NOMO-1 treated with dmso at 0.1 percent for 144 hours (cell line): ENCODE data around the gene STYK1.
"Not testable (repeated sequence)": the region's sequence is repeated elsewhere in the genome, so short reads cannot be mapped to it uniquely, and the experiment has no call there.

Experiments used
- DNase-seq: peaks from one replicate; lab custom pipeline; 2025; ENCODE audit not compliant: unreplicated experiment; lab: John Stamatoyannopoulos, UW

Gene STYK1

GRCh38 chr12:10621278-10621677, 52.6 kb downstream of the STYK1 start:
- DNase-seq, result no peak

DNA sequence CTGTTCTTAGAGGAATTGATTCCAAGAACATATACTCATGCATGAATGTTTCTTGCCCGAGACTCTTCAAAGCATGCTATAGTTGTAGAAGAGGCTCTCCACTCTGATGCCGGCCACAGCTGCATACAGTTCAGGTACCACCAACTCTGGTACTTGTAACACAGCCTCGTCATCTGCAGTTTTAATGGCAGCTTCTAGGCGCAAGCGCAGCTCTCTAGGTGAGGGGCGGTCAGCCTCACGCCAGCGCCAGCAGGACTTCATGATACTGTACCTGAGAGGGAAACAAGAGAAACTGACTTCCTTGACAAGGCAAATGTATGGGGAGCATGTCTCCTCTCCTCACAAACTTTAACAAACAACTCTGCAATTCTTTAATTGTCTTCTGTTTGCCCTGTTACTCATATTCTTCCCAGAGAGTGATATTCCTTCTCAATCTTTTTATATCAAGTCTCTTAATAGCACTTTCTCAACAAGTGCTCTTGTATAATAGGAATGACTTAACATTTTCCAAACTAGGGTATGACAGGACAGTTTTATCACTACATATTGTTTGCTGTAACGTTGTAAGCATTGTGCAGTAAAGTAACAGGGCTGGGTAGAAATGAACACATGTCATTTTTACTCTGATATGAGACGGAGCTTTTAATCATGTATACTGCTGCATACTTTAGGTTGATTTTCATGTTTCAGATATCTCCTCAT, 53.6 kb downstream of the STYK1 start:
- no peak for DNase-seq

- DNase-seq, result no peak
These were observed 55.4 kb downstream of the STYK1 start for GRCh38 chr12:10618338-10618987.

DNA sequence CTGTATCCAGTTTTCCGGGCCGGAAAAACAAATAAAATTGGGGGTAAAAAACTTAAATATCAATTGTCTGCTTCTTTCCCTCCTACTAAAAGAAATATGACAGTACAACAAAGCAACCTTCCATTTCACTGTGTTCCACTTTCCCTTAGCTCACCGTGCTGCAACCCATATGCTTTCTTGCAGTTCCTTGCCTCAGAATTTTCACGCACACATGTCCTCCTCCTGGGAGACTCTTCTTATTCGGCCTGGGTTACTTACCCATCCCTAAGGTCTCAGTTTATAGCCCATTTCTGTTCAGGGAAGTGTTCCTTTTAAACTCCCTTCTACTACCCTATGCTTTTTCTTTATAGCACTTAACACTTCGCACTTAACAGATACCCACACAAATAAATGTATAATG, 56.0 kb downstream of the STYK1 start:
- no peak for DNase-seq

- no peak for DNase-seq
These were observed 58.3 kb downstream of the STYK1 start for GRCh38 chr12:10615532-10615931.

DNA sequence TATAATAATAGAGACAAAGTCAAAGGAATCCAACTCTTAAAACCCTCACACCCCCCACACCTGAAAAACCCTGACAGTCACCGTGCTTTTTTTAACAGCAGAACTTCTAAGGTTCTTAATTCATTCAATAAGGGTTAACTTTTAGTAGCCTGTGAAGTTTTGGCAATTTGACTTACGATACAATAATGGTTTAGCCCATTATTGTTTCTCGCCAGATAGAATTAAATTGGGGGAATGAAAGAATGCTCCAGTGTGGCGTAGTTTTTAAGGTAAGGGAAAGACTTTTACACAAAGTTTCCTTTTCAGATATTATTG, 59.8 kb downstream of the STYK1 start:
- DNase-seq, result no peak

DNA sequence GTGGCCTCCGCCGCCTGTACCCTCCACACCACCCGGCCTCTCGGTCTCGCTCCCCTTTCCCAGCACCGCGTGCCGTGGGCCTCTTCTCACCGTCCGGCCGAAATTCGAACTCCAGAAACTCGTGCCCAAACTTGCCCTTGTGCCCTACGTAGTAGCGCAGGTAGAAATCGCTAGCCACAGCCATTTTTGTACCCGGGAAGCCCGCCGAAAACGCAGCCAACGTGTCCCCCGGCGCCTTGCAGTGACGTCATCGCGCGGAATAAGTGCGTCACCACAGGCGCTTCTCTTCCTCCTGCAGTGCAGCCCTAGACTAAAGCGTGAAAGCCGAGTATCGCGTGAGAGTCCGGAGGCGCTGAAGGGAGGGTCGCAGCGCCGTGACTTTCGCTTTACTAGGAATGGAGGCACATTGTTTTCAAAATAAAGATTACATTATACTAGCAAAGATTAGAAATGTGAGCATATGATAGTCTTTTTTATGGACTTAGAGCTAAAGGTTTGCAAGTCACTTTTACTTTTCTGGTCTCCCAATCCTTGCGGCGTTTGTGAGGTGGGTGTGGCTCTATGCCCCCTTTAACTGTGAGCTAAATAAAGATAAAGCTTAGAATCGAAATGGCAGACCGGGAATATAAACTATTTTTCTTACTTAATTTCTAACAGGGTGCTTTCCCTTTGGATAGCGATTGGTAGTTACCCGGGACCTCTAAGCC, 60.4 kb downstream of the STYK1 start, which contains the start of gene MAGOHB:
Gene MAGOHB (minus strand): TSS at position 261 of the 707 bp plus-strand sequence. CDS start 77 bp downstream, at position 184.
- peak; percentile 95 for DNase-seq

DNA sequence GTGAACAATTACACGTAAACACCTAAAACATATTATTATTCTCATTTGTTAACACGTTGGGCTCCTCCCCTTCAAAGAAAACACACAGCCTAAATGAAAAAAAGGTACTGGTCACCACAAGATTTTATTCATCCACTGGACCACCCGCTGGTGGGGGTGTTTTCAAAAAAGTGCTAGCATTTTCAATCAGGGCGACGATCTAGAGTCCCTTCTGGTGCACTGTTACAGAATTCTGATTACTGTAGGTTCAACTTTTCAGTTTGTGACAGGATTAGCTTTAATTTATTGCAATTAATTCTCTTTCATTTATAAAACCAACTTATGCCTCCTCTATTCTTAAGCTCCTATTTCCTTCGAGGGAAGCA, 60.9 kb downstream of the STYK1 start:
- DNase-seq, result no peak

DNA sequence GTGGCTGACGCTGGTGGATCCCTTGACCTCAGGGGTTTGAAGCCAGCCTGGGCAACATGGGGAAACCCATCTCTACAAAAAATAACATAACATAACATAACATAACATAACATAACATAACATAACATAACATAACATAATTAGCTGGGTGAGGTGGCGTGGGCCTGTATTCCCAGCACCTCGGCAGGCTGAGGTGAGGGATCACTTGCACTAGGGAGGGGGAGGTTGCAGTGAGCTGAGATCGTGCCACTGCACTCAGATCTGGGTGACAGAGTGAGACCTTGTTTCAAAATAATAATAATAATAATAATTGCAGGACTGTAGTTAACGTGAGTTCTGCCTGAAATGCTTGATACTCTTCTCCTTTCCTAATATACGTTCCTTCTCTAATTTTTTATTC, 61.7 kb downstream of the STYK1 start:
- no peak for DNase-seq

DNA sequence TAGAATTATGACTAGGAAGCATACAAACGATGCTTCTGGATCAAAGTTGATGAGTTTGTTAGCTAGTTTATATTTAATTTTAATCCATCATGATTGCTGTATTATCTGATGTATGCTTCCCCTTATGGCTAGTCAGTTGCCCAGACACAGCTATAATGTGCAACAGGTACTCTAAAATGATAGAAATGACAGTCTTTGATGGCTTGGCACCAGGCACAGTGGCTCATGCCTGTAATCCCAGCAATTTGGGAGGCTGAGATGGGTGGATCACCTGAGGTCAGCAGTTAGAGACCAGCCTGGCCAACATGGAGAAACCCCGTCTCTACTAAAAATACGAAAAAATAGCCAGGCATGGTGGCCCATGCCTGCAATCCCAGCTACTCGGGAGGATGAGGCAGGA, 62.6 kb downstream of the STYK1 start:
- not testable (repeated sequence) for DNase-seq

GRCh38 chr12:10610188-10610587, 63.7 kb downstream of the STYK1 start:
- DNase-seq, result no peak

DNA sequence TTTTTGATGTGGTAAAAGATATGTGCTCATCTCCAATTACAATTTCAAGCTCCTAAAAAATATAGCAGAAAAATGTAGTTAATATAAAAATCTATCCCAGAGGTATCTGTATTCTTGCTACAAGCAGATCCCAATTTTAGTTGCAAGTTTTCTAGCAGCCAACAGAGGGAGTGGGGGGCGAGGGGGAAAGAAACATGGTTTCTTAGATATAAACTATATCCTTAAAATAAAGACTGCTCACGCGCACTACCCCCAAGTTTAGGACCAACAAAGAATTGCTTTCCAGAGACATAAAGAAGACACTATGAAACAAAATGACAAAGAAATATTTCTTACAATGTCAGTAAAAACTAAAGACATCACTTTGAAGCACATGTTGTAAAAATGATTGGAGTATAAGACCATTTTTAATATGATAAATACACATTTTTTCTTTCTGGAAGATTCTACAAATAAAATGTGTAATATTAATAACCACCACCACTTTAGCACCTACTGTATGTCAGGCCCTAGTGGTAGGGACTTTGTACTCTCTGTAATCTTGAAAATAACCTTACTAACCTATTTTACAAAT, 65.9 kb downstream of the STYK1 start:
- no peak for DNase-seq

DNA sequence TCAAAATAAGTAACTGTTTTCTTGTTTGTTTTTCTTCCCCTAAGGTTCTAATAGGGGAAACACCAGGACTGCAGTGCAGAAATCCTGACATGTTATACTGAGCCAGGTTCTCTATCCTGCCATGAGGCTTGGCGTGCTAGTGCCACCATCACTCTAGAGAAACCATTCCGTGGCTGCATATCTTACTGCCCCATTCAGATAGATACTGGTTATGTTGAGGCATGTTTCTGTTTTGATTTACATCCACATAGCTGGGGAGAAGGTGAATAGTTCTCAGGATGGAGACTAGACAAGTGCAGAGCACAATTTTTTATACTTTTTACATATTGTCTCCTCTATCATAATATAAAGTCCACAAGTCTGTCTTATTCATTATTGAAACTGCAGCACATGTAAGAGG, 72.0 kb downstream of the STYK1 start:
- DNase-seq, result no peak

DNA sequence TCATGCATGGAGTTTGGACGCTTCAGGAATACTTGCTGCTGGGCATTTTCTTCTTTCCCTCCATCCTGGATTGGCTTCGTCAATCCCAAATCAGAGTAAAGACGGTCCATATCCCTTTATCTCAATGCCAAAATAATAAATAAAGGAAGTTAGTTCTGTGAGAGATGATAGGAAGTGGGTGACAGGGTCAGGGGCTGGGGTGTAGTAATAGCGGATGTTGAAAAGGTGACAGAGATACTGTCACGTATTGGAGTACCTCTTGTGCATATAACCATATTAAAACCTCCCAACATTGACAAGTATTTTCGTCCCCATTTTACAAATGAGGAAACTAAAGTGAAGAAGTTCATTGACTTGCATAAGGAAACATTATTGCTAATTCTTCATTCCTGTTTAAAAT, 72.9 kb downstream of the STYK1 start:
- DNase-seq, result no peak

GRCh38 chr12:10595881-10596280, 78.0 kb downstream of the STYK1 start:
- no peak for DNase-seq

- no peak for DNase-seq
These were observed 82.9 kb downstream of the STYK1 start for GRCh38 chr12:10590966-10591365.

DNA sequence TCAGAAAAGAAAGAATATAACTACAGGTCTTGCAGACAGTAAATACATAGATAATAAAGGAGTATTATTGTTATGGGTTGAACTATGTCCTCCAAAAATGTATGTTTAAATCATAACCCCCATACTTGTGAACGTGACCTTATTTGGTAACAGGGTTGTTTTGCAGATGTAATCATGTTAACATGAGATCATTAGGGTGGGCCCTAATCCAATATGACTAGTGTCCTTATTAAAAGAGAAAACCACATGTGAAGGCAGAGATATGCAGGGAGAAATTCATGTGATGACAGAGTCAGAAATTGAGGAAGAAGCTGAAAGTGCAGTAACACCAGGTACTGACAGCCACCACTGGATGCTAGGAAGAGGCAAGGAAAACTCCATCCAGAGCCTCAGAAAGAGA, 89.4 kb downstream of the STYK1 start:
- DNase-seq, result no peak

DNA sequence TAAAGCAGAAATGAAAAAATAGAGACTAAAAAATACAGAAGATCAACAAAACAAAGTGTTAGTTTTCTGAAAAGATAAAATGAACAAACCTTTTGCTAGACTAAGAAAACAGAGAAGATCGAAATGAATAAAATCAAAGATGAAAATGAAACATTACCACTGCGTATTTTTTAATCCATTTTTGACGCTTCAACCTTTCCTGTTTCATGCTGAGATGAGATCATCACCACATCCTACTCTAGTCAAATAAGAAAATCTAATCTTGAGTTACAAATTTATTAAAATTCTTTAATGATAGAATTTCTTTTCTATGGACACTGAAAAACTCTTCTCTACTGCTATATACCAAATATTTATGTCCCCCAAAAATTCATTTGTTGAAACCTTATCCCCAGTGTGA, 91.1 kb downstream of the STYK1 start:
- no peak for DNase-seq

- not testable (repeated sequence) for DNase-seq
These were observed 91.7 kb downstream of the STYK1 start for GRCh38 chr12:10582133-10582532.

DNA sequence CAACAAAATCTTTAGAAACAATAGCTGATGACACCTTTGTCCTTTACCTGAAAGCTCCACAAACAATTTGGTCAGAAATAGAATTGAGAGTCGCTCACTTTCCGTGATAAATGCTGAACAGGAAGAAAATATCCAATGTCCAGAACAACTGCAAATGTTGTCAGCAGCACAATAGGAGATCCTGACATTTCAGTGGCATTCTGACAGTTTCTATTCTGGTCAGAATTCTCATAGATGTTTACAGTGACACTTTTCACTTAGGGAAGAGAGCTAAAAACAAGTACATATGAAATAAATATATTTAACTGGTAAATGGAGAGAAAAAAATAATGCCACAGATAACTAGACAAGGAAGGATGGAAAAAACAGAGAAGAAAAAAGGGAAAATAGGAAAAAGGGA, 99.5 kb downstream of the STYK1 start:
- DNase-seq, result no peak

DNA sequence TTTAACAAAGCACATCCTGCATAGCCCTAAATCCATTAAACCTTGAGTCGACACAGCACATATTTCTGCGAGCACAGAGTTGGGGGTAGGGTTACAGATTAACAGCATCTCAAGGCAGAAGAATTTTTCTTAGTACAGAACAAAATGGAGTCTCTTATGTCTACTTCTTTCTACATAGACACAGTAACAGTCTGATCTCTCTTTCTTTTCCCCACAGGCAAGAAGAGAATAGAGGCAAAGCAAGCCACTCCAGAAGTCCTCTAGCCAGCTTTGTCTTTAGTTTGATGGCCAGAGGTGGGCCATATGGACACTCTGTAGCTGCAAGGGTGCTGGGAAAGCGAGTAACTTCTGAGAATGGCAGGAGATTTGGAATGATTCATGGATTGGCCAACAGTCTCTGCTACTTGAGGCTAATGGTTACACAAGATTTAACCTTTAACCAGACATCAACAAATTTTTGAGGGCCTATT, 101.8 kb downstream of the STYK1 start:
- DNase-seq, result not testable (repeated sequence)

GRCh38 chr12:10571141-10571540, 102.7 kb downstream of the STYK1 start:
- no peak for DNase-seq
